Stimulated activated CD8-positive, alpha-beta memory T cell treated with anti-CD3 and anti-CD28 coated beads, Interleukin-2, amount 100 ng/mL, for 1 hour (primary cell): Measurements from ENCODE around the gene MYL7.
"Not testable (repeated sequence)": the region's sequence is repeated elsewhere in the genome, so short reads cannot be mapped to it uniquely, and the experiment has no call there.

ENCODE experiments used
- DNase-seq, 2 donors: peaks; one replicate each; pipeline ENCODE4 v3.0.0-alpha.2; 2020; ENCODE audit warnings: low read depth in 2 of 2

Gene MYL7

GRCh38 chr7:44131173-44132029 is 9.7 kb downstream of the MYL7 start:
- no peak for DNase-seq

DNA sequence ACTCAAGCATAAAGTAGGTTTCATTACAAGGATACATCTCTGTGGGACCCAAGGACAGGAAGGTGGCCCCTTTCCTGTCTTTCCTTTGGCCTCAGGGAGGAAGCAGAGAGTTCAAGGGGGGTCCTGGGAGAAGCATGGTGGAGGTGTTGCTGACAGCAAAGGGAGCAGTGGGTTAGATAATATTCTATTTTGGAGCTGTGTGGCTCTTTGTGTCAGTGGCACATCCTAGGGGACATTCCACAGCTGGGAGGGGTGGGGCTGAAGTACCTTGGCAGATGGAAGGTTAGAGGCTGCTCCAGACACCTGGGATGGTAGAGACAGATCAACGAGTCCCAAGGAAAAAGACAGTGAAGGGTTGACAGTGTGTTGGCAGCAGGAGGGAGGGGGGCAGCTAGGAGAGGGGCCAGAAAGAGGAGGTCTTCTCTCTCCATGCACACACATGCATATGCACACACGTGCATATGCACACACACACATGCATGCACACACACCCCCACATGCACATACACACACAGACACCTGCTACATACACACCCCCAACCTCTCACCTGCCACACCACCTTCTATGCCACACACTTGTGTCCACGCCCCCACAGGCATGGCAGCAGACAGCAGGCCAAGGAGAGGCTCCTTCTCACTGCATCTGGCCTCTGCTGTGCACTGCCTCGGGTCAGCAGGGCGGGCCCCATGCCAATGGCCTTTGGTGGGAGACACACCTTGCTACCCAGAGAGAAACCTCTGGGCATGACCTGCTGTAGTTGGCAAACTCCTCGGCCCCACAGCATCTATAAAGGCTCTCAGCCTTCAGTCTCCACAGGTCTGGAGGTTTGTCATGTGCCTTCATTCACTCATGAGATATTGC is 12.2 kb downstream of the MYL7 start:
- DNase-seq, result no peak

DNA sequence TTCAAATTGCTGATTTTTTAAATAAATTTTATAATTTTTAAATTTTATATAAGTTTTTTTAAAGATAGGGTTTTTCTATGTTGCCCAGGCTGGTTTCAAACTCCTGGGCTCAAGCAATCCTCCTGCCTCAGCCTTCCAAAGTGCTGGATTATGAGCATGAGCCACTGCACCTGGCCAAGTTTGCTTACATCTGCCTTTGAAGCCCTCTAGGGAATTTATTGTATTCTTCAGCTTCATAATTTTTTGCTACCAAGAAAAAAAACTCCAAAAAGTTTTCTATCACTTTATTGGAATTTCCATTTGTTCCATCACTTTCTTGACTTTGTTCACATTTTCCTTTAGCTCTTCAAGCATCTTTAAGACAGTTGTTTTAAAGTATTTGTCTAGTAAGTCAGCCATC is 14.0 kb downstream of the MYL7 start:
- no peak for DNase-seq

- DNase-seq, result not testable (repeated sequence)
Measured at GRCh38 chr7:44126574-44126973, 14.6 kb downstream of the MYL7 start.

- DNase-seq, result no peak
Measured at GRCh38 chr7:44124822-44125202, 16.3 kb downstream of the MYL7 start.

GRCh38 chr7:44123190-44124003 is 17.7 kb downstream of the MYL7 start, which contains the start of gene POLD2:
Gene POLD2, minus strand, starts transcription at chr7:44123548. Its CDS starts 1,495 bp downstream, at chr7:44122053.
- DNase-seq, result peak; percentile 94 to 95

DNA sequence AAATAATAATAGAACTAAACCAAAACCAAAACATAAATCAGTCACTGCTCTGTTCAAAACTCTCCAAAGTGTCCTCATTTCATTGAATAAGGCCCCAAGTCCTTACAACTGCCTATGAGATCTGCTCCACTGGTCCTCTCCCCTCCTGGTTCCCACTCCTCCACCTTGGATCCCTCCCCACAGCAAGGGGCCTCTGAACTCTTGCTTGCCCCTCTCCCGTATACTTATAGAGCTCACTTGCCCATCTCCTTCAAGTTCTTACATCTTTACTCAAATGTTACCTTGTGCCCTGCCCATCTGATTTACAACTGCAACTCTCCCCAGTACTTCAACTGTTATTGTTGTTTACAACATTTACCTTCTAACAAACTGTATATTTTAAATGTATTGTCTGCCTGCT is 18.6 kb downstream of the MYL7 start:
- no peak for DNase-seq

- no peak for DNase-seq
Measured at GRCh38 chr7:44121761-44122420, 19.2 kb downstream of the MYL7 start.

DNA sequence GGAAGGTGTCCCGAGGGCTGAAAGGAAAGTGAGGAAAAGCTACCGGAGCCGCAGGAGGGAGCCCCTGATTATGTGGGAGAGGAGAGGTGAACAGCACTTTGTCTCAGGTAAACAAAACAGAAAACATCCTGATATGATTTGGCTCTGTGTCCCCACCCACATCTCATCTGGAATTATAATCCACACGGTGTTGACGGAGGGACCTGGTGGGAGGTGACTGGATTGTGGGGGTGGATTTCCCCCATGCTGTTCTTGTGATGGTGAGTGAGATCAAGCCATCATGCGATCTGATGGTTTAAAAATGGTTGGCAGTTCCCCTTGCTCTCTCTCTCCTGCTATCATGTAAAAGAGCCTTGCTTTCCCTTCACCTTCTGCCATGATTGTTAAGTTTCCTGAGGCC is 20.7 kb downstream of the MYL7 start:
- no peak for DNase-seq

DNA sequence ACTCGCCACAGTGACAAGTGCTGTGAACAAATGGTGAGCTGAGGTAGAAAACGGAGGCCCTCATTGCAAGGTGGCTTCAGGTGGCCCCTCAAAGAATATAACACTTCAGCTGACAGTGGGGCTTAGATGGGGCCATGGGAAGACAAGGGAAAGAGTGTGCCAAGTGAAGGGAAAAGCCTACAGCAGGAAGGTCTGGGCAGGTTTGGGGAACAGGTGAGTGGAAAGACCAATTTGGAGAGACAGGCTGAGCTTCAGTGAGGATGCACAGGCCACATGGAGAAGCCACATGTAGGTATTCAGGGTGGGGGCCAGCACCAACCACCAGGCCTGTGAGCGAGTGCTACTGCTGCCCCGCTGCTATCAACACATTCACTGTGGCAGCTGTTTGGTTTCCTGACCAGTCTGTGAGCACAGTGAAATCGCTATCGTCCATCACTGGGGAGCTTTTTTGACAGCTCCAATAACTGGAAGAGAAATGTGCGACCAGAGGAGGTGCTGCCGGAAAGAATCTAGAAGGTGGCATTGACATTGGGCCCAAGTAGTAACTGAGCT is 21.2 kb downstream of the MYL7 start:
- DNase-seq, result no peak

DNA sequence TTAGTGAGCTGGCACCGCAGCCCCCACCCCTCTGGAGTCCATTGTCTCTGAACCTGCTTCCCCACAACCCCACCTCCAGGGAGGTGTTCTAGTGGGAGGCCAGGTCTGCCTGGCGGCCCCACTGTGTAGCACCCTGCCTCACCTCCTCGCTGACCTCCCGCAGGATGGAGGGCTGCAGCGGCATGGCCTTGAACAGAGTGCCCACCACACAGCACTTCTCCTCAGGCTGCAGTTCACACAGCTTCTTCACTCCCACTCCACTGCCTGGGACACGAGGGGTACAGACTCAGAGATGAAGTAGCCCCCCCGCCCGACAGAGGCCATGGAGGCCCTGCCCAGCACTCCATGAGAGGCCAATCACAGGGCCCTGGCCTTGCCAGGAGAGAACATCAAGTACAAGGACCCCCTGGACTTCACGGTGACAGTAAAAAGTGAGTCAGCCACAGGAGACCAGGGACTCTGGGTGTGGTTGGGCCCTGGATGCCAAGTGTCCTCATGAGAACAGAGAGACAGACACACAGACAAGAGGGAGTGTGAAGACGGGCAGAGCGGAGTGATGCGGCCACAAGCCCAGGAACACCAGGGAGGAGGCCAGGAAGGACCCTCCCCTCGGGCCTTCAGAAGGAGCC is 23.2 kb downstream of the MYL7 start:
- DNase-seq, result no peak

DNA sequence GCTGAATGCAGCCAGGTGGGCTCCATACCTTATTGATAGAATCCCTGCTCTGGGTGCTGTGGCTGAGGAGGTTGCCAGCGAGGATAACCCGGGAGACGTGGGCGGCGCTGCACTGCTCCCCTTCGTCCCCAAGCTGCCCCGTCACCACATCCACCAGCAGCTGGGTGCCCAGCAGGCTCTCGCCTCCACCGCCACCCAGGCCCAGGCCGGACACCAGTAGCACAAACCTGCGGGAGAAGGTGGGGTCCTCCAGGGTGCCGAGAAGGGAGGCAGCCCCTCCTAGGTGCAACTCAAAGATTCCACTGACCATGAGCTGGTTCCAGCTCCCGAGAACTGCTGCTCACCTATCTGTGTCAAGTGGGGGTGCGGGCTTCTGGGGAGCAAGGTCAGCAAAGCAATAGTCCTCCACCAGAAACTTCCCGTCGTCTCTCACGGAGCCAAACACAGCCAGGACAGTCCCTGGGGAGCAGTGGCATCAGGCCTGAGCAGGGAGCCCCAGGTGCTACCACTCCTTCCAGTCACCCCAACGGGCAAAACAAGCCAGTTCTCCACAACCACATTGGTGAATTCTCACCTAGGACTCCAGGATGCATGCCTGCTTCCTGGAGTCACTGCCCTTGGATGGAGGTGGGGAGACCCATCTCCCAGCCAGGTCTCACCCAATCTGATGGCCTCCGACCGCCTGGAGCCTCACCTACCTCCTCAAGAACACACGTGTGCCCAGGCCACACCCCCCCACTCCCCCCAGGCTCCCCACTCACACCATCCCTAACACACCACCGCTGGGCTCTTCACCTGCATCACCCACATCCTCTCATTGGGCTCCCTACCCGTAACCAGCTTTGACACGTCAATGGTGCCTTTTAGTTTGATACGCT is 24.1 kb downstream of the MYL7 start:
- no peak for DNase-seq

GRCh38 chr7:44116087-44116788 is 24.9 kb downstream of the MYL7 start:
- DNase-seq, result no peak

DNA sequence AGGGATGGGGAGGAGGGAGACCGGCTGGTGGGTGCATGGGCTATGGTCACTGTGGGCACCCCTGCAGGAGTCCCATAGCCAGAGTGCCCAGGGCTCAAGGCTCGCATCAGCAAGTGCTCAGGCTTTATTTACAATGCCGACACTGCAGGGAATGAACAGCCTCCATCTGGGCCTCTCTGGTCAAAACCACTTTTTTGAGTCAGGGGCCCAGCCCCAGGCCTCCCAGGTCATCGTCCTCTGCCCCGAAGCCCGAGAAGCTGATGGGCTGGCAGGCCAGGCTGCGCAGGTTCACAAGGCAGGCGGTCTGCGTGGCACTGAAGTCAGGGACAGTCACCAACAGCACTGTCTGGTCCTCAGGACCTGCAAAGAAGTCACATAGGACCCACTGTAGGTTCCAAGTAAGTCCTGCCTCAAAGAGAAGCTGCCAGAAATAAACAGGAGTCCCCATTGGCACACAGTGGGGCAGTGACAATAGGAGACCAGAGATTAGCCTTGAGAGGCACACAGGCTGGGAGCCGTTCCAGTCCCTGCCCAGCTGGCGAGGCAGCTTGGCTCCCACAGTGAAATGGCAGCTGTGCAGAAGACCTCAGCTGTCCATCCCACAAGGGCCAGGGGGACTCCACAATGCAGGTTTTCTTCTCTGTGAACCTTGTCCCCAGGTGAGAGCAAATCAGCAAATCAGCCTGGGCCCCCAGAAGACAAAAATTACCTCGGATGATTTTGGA is 26.4 kb downstream of the MYL7 start:
- DNase-seq, result no peak

DNA sequence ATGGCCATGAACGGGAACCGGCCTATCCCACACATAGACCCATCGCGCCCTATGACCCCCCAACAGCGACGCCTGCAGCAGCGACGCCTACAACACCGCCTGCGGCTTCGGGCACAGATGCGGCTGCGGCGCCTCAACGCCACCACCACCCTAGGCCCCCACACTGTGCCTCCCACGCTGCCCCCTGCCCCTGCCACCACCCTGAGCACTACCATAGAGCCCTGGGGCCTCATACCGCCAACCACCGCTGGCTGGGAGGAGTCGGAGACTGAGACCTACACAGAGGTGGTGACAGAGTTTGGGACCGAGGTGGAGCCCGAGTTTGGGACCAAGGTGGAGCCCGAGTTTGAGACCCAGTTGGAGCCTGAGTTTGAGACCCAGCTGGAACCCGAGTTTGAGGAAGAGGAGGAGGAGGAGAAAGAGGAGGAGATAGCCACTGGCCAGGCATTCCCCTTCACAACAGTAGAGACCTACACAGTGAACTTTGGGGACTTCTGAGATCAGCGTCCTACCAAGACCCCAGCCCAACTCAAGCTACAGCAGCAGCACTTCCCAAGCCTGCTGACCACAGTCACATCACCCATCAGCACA is 27.3 kb downstream of the MYL7 start:
- no peak for DNase-seq

DNA sequence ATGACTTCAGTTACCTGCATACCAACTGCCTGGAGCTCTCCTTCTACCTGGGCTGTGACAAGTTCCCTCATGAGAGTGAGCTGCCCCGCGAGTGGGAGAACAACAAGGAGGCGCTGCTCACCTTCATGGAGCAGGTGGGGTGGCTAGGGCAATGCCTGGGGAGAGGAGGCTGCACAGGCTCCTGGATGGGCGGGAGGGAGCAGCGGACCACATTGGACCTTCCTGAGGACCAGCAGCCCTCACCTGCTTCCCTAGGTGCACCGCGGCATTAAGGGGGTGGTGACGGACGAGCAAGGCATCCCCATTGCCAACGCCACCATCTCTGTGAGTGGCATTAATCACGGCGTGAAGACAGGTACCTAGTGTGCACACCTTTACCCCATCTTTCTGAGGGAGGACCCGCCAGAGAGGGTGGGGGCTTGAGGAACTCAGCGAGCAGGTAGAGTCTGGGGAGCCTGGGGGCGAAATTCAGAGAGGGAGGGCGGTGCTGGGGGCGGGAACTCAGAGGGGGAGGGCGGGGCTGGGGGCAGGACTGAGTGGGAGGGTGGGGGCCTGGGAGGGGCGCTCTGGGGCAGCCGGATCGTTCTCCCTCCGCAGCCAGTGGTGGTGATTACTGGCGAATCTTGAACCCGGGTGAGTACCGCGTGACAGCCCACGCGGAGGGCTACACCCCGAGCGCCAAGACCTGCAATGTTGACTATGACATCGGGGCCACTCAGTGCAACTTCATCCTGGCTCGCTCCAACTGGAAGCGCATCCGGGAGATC is 28.0 kb downstream of the MYL7 start:
- DNase-seq, result no peak
